GM06990 (cell line): ENCODE measurements around the gene CFAP61.

ENCODE experiments used
- DNase-seq: peaks from one replicate; pipeline ENCODE4 v3.0.0-alpha.2; 2011; ENCODE audit not compliant: insufficient read length; ENCODE audit errors: extremely low read depth
- H3K27me3 ChIP-seq: replicated peaks from 2 replicates; pipeline ENCODE4 v1.6.0; 2011; ENCODE audit warnings: low read length; ENCODE audit not compliant: control insufficient read depth, insufficient read depth
- H3K36me3 ChIP-seq: 2 replicates; pipeline ENCODE4 v1.5.1; 2011; ENCODE audit warnings: low read length; ENCODE audit not compliant: control insufficient read depth, insufficient read depth
- H3K4me3 ChIP-seq: replicated peaks from 2 replicates; pipeline ENCODE4 v1.5.1; 2011; ENCODE audit warnings: low read depth, mild to moderate bottlenecking, control low read depth, low read length
- CTCF ChIP-seq: IDR thresholded peaks from 2 replicates; pipeline ENCODE4 v1.5.1; 2011; ENCODE audit warnings: low read length, control low read depth, mild to moderate bottlenecking, inconsistent platforms; ENCODE audit not compliant: insufficient read depth, poor library complexity, severe bottlenecking

The CFAP61 gene

GRCh38 chr20:20085812-20086211 lies 33.5 kb downstream of the CFAP61 start:
- no peak overlapping the region for H3K4me3 ChIP-seq
- peaks cover 1% of the 10 kb centered on the region for H3K27me3 ChIP-seq
- no peak for TF ChIP-seq CTCF
- DNase-seq, result no peak
- no peaks in the 10 kb centered on the region for H3K36me3 ChIP-seq

- no peak for TF ChIP-seq CTCF
- no peak for DNase-seq
- H3K36me3 ChIP-seq, result no peaks in the 10 kb centered on the region
Observed at GRCh38 chr20:20089018-20089417, 36.7 kb downstream of the CFAP61 start.

GRCh38 chr20:20089939-20090338 lies 37.6 kb downstream of the CFAP61 start:
- no peak for TF ChIP-seq CTCF
- no peaks in the 10 kb centered on the region for H3K27me3 ChIP-seq
- no peak overlapping the region for H3K4me3 ChIP-seq
- H3K36me3 ChIP-seq, result no peaks in the 10 kb centered on the region
- no peak for DNase-seq

More at GRCh38 chr20:20089018-20089417, 36.7 kb downstream of the CFAP61 start:
- Histone ChIP-seq H3K27me3 (no peaks in the 10 kb centered on the region), H3K4me3 (no peak overlapping the region)

GRCh38 chr20:20092827-20093226 lies 40.5 kb downstream of the CFAP61 start:
- TF ChIP-seq CTCF, result no peak
- Histone ChIP-seq H3K4me3 (no peak overlapping the region), H3K27me3 (no peaks in the 10 kb centered on the region), H3K36me3 (no peaks in the 10 kb centered on the region)
- no peak for DNase-seq

- no peak for TF ChIP-seq CTCF
- Histone ChIP-seq H3K27me3 (no peaks in the 10 kb centered on the region), H3K4me3 (no peak overlapping the region), H3K36me3 (no peaks in the 10 kb centered on the region)
- no peak for DNase-seq
Observed at GRCh38 chr20:20094410-20094809, 42.1 kb downstream of the CFAP61 start.
